GM12878 (cell line): ENCODE measurements around the gene PRKRIP1. TPM values are rescaled to one million over a fixed set of nuclear protein-coding genes. Genes with fewer than 3 reads are reported as not detected.
"Not testable (repeated sequence)": the region's sequence is repeated elsewhere in the genome, so short reads cannot be mapped to it uniquely, and the experiment has no call there.

Experiments
- ATAC-seq: fragments of 200-7000 bp; cut with Tn5 transposase; 3 replicates; pipeline ENCODE4 v1.9.1; 2020; ENCODE audit warnings: mild to moderate bottlenecking, moderate library complexity
- BruUV-seq: library from RNA; stranded (reverse); fragments of 400-500 nt; replicated peaks from 2 replicates; lab custom pipeline; 2021; lab: Mats Ljungman, UMichigan
- CTCF ChIA-PET: fragments of 300-600 bp; sonication (Branson Sonifier 250); formaldehyde crosslinking; extraction: SDS; loops from one replicate; lab custom pipeline; 2021; ENCODE audit warnings: inconsistent platforms; lab: Yijun Ruan, JAX
- POLR2A ChIA-PET: fragments of 350-600 bp; formaldehyde crosslinking; extraction: SDS; loops from one replicate; lab custom pipeline; 2021; ENCODE audit warnings: inconsistent platforms; lab: Charles Lee
- RAD21 ChIA-PET: fragments of 300-600 bp; sonication (Branson Sonifier 250); formaldehyde crosslinking; loops from one replicate; lab custom pipeline; 2023; ENCODE audit warnings: antibody characterized with exemption; ENCODE audit not compliant: unreplicated experiment; lab: Charles Lee
- SMC1A ChIA-PET: fragments of 300-600 bp; sonication (Branson Sonifier 250); formaldehyde crosslinking; loops from one replicate; lab custom pipeline; 2023; ENCODE audit not compliant: unreplicated experiment, uncharacterized antibody; lab: Charles Lee
- DNase-seq: peaks from one replicate; pipeline ENCODE4 v3.0.0-alpha.2; 2011; ENCODE audit warnings: low read depth, low spot score
- FAIRE-seq: peaks from 3 replicates; lab custom pipeline; 2011; peaks lifted over from hg19 to GRCh38; lab: Jason Lieb, UNC
- H2AFZ ChIP-seq: 2 replicates; pipeline ENCODE4 v1.6.0; 2011; ENCODE audit warnings: low read depth, low read length, control low read depth; ENCODE audit not compliant: control insufficient read depth
- H3K27ac ChIP-seq: 2 replicates; pipeline ENCODE4 v1.5.1; 2011; ENCODE audit warnings: control low read depth; ENCODE audit not compliant: control insufficient read depth, insufficient read depth
- H3K27me3 ChIP-seq, 2 experiments: replicated peaks in 1 of 2; 2 replicates each; pipeline versions ENCODE4 v1.6.0 to v1.6.1; 2011; ENCODE audit warnings: low read length in 1 of 2; ENCODE audit not compliant: control insufficient read depth in 2 of 2, insufficient read depth in 2 of 2
- H3K36me3 ChIP-seq, 2 experiments: 2 replicates each; pipeline ENCODE4 v1.5.1; 2011; ENCODE audit warnings: low read length in 1 of 2; ENCODE audit not compliant: control insufficient read depth in 2 of 2, insufficient read depth in 2 of 2
- H3K4me1 ChIP-seq: 2 replicates; pipeline ENCODE4 v1.6.1; 2011; ENCODE audit warnings: mild to moderate bottlenecking, low read length, moderate library complexity, mixed read lengths; ENCODE audit not compliant: control insufficient read depth, insufficient read depth
- H3K4me2 ChIP-seq: 2 replicates; pipeline ENCODE4 v1.6.0; 2011; ENCODE audit warnings: control low read depth; ENCODE audit not compliant: control insufficient read depth, insufficient read depth
- H3K4me3 ChIP-seq: fragments of 200-600 bp; sonication (generic); 2 replicates; pipeline ENCODE4 v1.5.1; 2016
- H3K79me2 ChIP-seq: 2 replicates; pipeline ENCODE4 v1.6.0; 2011; ENCODE audit warnings: low read length; ENCODE audit not compliant: control insufficient read depth, insufficient read depth
- H3K9ac ChIP-seq: 2 replicates; pipeline ENCODE4 v1.8.0; 2011; ENCODE audit warnings: low read length, control low read depth, mixed read lengths; ENCODE audit not compliant: control insufficient read depth, insufficient read depth
- H3K9me3 ChIP-seq: replicated peaks from 3 replicates; pipeline ENCODE4 v1.5.1; 2011; ENCODE audit warnings: mild to moderate bottlenecking, low read length; ENCODE audit not compliant: control insufficient read depth, insufficient read depth
- H4K20me1 ChIP-seq: 2 replicates; pipeline ENCODE4 v1.6.0; 2011; ENCODE audit not compliant: control insufficient read depth, insufficient read depth
- ATF7 ChIP-seq: fragments of 450-650 bp; IDR thresholded peaks from 2 replicates; pipeline ENCODE4 v1.6.1; 2016; ENCODE audit warnings: low read depth, mild to moderate bottlenecking
- CREB1 ChIP-seq: IDR thresholded peaks from 2 replicates; pipeline ENCODE4 v1.6.1; 2012; ENCODE audit warnings: low read depth, mild to moderate bottlenecking, inconsistent platforms
- EP300 ChIP-seq, 2 experiments: fragments of 150-350 bp in 1 of 2; IDR thresholded peaks; 2 replicates each; pipeline ENCODE4 v1.6.1; 2011 to 2012; ENCODE audit warnings: low read depth in 2 of 2, low read length in 2 of 2, borderline replicate concordance in 1 of 2, improper control_type of control experiment in 1 of 2, inconsistent platforms in 1 of 2; ENCODE audit not compliant: control insufficient read depth in 1 of 2
- IKZF1 ChIP-seq: fragments of 450-650 bp; conservative IDR thresholded peaks from 2 replicates; pipeline ENCODE4 v1.6.1; 2017; ENCODE audit warnings: antibody characterized with exemption, mild to moderate bottlenecking
- MLLT1 ChIP-seq: fragments of 450-650 bp; IDR thresholded peaks from 2 replicates; pipeline ENCODE4 v1.6.1; 2016; ENCODE audit warnings: mild to moderate bottlenecking
- NBN ChIP-seq: fragments of 450-650 bp; IDR thresholded peaks from 2 replicates; pipeline ENCODE4 v1.6.1; 2016
- NFIC ChIP-seq: IDR thresholded peaks from 2 replicates; pipeline ENCODE4 v1.6.1; 2012; ENCODE audit warnings: low read depth, mild to moderate bottlenecking, inconsistent platforms, low read length, moderate library complexity
- NR2F1 ChIP-seq: fragments of 450-650 bp; conservative IDR thresholded peaks from 2 replicates; pipeline ENCODE4 v1.6.1; 2017; ENCODE audit warnings: mild to moderate bottlenecking
- PAX5 ChIP-seq: IDR thresholded peaks from 2 replicates; pipeline ENCODE4 v1.6.1; 2011; ENCODE audit warnings: low read depth, low read length, borderline replicate concordance
- POU2F2 ChIP-seq: IDR thresholded peaks from 3 replicates; pipeline ENCODE4 v1.6.1; 2011; ENCODE audit warnings: low read depth, mild to moderate bottlenecking, low read length, borderline replicate concordance
- RUNX3 ChIP-seq: IDR thresholded peaks from 2 replicates; pipeline ENCODE4 v1.6.1; 2012; ENCODE audit warnings: low read length, inconsistent platforms
- SP1 ChIP-seq: IDR thresholded peaks from one replicate; pipeline ENCODE4 v1.6.1; 2011; ENCODE audit warnings: low read depth, low read length
- ZBED1 ChIP-seq: IDR thresholded peaks from 2 replicates; pipeline ENCODE4 v1.6.1; 2016; ENCODE audit warnings: borderline replicate concordance
- ZNF687 ChIP-seq: fragments of 450-650 bp; IDR thresholded peaks from 2 replicates; pipeline ENCODE4 v1.6.1; 2017; ENCODE audit warnings: mild to moderate bottlenecking, moderate library complexity
- WGBS: methylation state at CpG from one replicate; pipeline ENCODE4 v1.1.6; 2016; ENCODE audit warnings: low lambda C conversion rate; ENCODE audit not compliant: insufficient replicate concordance, insufficient coverage; ENCODE audit errors: missing lambda C conversion rate; 5-methylcytosine and 5-hydroxymethylcytosine counted together
- in situ Hi-C: fragments of 300-500 bp; cut with MboI; formaldehyde crosslinking; loops from 9 replicates; pipeline ENCODE4 v1.14.3; 2018; ENCODE audit warnings: mixed read lengths
- intact Hi-C: fragments of 100-400 bp; cut with micrococcal nuclease; formaldehyde crosslinking; loops from one replicate; pipeline ENCODE4 v1.14.2; 2022; ENCODE audit not compliant: unreplicated experiment
- polyA plus RNA-seq, 11 experiments: library from polyadenylated mRNA; depleted of rRNA in 4 of 11; unstranded in 6 of 11; stranded (reverse) in 5 of 11; fragments of >200 nt; fragmentation: Nextera tagmentation in 4 of 11; fragmentation: Illumina TruSeq in 1 of 11; extraction: Ambion mirVana in 4 of 11; extraction: Trizol in 1 of 11; gene quantifications; 1 replicate in 1 of 11; 2 replicates in 10 of 11; pipeline versions ENCODE4 v1.2.1 to v1.2.3, GENCODE V29; 2011 to 2016; ENCODE audit warnings: inconsistent platforms in 2 of 11, missing spikeins in 2 of 11, low read depth in 1 of 11
- total RNA-seq, 4 experiments: library from RNA; depleted of rRNA in 3 of 4; stranded (reverse); fragments of >200 nt in 3 of 4; fragmentation: Illumina TruSeq in 1 of 4; extraction: Trizol in 1 of 4; gene quantifications; 2 replicates each; pipeline versions ENCODE4 v1.2.1 to v1.2.3, GENCODE V29; 2013 to 2021
- TF ChIP-seq, protein P1 (sequence below): IDR thresholded peaks from 2 replicates; pipeline ENCODE4 v1.6.1; 2012; ENCODE audit warnings: low read length, inconsistent platforms

Gene PRKRIP1
- total and polyA plus RNA-seq, 10 of the 15 experiments (the other 5 are each of a cell fraction or from before 2014, with no cell fraction given): 17.0 to 38.4 (median 25.5) TPM

- H3K4me1 ChIP-seq: peaks cover 25% of the 10 kb centered on the region
- TF ChIP-seq NR2F1 (peak; percentile 65), SP1 (peak; percentile 10), IKZF1 (peak; percentile 86), ATF7 (peak; percentile 93), ZNF687 (peak; percentile 92), CREB1 (peak; percentile 75), EP300 (IDR thresholded peaks at IDR 0.05; ENCODE audit: borderline replicate concordance in 1 of 2, control insufficient read depth in 1 of 2, low read depth in 2 of 2, low read length in 2 of 2) (peak; percentile 62 to 81; a peak in 3 of 4 replicates), MLLT1 (peak; percentile 79), POU2F2 (peak; percentile 32; the same call in 1 of the 3 replicates), NBN (peak; percentile 88), PAX5 (peak; percentile 99), RUNX3 (peak; percentile 97), ZBED1 (peak; percentile 65; the same call in 1 of the 2 replicates), NFIC (peak; percentile 89)
- TF ChIP-seq, protein P1, sequence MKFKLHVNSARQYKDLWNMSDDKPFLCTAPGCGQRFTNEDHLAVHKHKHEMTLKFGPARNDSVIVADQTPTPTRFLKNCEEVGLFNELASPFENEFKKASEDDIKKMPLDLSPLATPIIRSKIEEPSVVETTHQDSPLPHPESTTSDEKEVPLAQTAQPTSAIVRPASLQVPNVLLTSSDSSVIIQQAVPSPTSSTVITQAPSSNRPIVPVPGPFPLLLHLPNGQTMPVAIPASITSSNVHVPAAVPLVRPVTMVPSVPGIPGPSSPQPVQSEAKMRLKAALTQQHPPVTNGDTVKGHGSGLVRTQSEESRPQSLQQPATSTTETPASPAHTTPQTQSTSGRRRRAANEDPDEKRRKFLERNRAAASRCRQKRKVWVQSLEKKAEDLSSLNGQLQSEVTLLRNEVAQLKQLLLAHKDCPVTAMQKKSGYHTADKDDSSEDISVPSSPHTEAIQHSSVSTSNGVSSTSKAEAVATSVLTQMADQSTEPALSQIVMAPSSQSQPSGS: peak; percentile 87
These were observed 12.4 kb downstream of the PRKRIP1 start for GRCh38 chr7:102408530-102408929.

More at GRCh38 chr7:102408530-102408929, 12.4 kb downstream of the PRKRIP1 start:
- intact Hi-C loops: loop anchor here (1.0 to 2.0 kb wide), 2 partner anchors 16 to 37 kb away; no protein-coding TSS in a partner anchor
- H3K27me3 ChIP-seq, H2AFZ ChIP-seq, H3K9ac ChIP-seq, H4K20me1 ChIP-seq, BruUV-seq, H3K9me3 ChIP-seq, H3K4me3 ChIP-seq: not testable (repeated sequence)
- WGBS: under 1% methylated on average over 6 of the region's 6 CpGs
- H3K79me2 ChIP-seq: peaks cover 11% of the 10 kb centered on the region
- peak overlapping the region; percentile 51; the same call in 1 of the 2 replicates for H3K4me2 ChIP-seq
- POLR2A ChIA-PET: interaction anchor here (1.1 to 5.0 kb wide), 4 partner anchors 17 to 57 kb away, joined by 5 to 24 read pairs (median 13); partner anchors contain the start of gene ORAI2
- peaks cover 13 to 35% of the 10 kb centered on the region in 2 experiments for H3K36me3 ChIP-seq
- peak; percentile 80 for ATAC-seq
- H3K27ac ChIP-seq: peak overlapping the region; percentile 52
- SMC1A ChIA-PET: interaction anchor here (1.0 to 10.2 kb wide), 9 partner anchors 7 to 57 kb away, joined by 3 to 89 read pairs (median 4); partner anchors contain the start of genes ALKBH4, LRWD1 and ORAI2
- peak; percentile 71 for DNase-seq
- in situ Hi-C loops: loop anchor here (10.0 kb wide), 1 partner anchor 46 kb away; no protein-coding TSS in a partner anchor
- CTCF ChIA-PET: interaction anchor here (1.0 to 11.2 kb wide), 12 partner anchors 9 to 129 kb away, joined by 3 to 101 read pairs (median 4); partner anchors contain the start of genes ALKBH4, LRWD1, ORAI2 and PRKRIP1
- FAIRE-seq: peak; percentile 38
- RAD21 ChIA-PET: interaction anchor here (0.6 to 4.8 kb wide), 6 partner anchors 12 to 56 kb away, joined by 3 to 26 read pairs (median 8); partner anchors contain the start of gene PRKRIP1
